Suprapubic skin (tissue), 4 donors: ENCODE results near the gene TBC1D32. TPM values are rescaled to one million over a fixed set of nuclear protein-coding genes. Genes with fewer than 3 reads are reported as not detected.

Source experiments
- DNase-seq, 2 donors: peaks; one replicate each; pipeline ENCODE4 v3.0.0-alpha.2; 2019; ENCODE audit warnings: low spot score in 2 of 2
- H3K27ac ChIP-seq: fragments of 200-600 bp; sonication (generic); one replicate; pipeline ENCODE4 v1.5.1; 2019
- H3K27me3 ChIP-seq: fragments of 200-600 bp; sonication (generic); one replicate; pipeline ENCODE4 v1.5.1; 2019
- H3K36me3 ChIP-seq: fragments of 200-600 bp; sonication (generic); one replicate; pipeline ENCODE4 v1.5.1; 2019
- H3K4me1 ChIP-seq: fragments of 200-600 bp; sonication (generic); one replicate; pipeline ENCODE4 v1.5.1; 2019
- H3K4me3 ChIP-seq: fragments of 200-600 bp; sonication (generic); one replicate; pipeline ENCODE4 v1.5.1; 2019; ENCODE audit warnings: mild to moderate bottlenecking
- H3K9me3 ChIP-seq: fragments of 200-600 bp; sonication (generic); one replicate; pipeline ENCODE4 v1.5.1; 2019
- CTCF ChIP-seq, 2 donors: fragments of 200-600 bp in 1 of 2; fragments of 450-650 bp in 1 of 2; sonication (generic) in 1 of 2; IDR thresholded peaks; one replicate each; pipeline ENCODE4 v1.5.1; 2016 to 2019; ENCODE audit warnings: antibody characterized with exemption in 2 of 2, mild to moderate bottlenecking in 1 of 2, moderate library complexity in 1 of 2
- EP300 ChIP-seq: sonication (generic); formaldehyde crosslinking; IDR thresholded peaks from one replicate; pipeline ENCODE4 v1.6.1; 2017; ENCODE audit warnings: antibody characterized with exemption
- POLR2A ChIP-seq, 2 donors: fragments of 450-650 bp; IDR thresholded peaks; one replicate each; pipeline ENCODE4 v1.6.1; 2017; ENCODE audit warnings: antibody characterized with exemption in 2 of 2, mild to moderate bottlenecking in 2 of 2, moderate library complexity in 2 of 2
- POLR2AphosphoS5 ChIP-seq, 3 donors: sonication (generic); formaldehyde crosslinking; IDR thresholded peaks; one replicate each; pipeline ENCODE4 v1.6.1; 2017; ENCODE audit warnings: antibody characterized with exemption in 3 of 3
- WGBS: methylation state at CpG from one replicate; pipeline ENCODE4 v1.1.5; 2018; 5-methylcytosine and 5-hydroxymethylcytosine counted together
- total RNA-seq, 4 donors: library from RNA; depleted of rRNA; stranded (reverse); fragments of >200 nt; gene quantifications; one replicate each; pipeline ENCODE4 v1.1.0, GENCODE V29; 2016

Gene TBC1D32
- total RNA-seq, 4 donors from 2014 or later: 9.1 to 30.6 (median 14.1) TPM

GRCh38 chr6:121365536-121366521 lies 31.5 kb upstream of the TBC1D32 start:
- Histone ChIP-seq H3K9me3 (no peaks in the 10 kb centered on the region), H3K27ac (no peak overlapping the region), H3K36me3 (no peaks in the 10 kb centered on the region), H3K4me3 (no peak overlapping the region), H3K4me1 (no peaks in the 10 kb centered on the region), H3K27me3 (no peaks in the 10 kb centered on the region)
- no peak for DNase-seq
- WGBS: 82% methylated on average over 6 of the region's 8 CpGs
- no peak for TF ChIP-seq POLR2A (IDR thresholded peaks at IDR 0.05)
- no peak for TF ChIP-seq CTCF (IDR thresholded peaks at IDR 0.05)
- TF ChIP-seq EP300: no peak

- Histone ChIP-seq H3K36me3 (no peaks in the 10 kb centered on the region), H3K4me1 (no peaks in the 10 kb centered on the region), H3K4me3 (no peak overlapping the region), H3K9me3 (no peaks in the 10 kb centered on the region), H3K27ac (no peak overlapping the region), H3K27me3 (no peaks in the 10 kb centered on the region)
- TF ChIP-seq POLR2A (IDR thresholded peaks at IDR 0.05) (no peak), POLR2AphosphoS5 (IDR thresholded peaks at IDR 0.05) (no peak), CTCF (IDR thresholded peaks at IDR 0.05) (no peak), EP300 (no peak)
- DNase-seq: no peak
- whole genome bisulfite sequencing: 86% methylated on average over 1 of the region's 1 CpG
These were observed 22.3 kb upstream of the TBC1D32 start for GRCh38 chr6:121356575-121356974.

GRCh38 chr6:121354764-121355163 lies 20.5 kb upstream of the TBC1D32 start:
- Histone ChIP-seq H3K27ac (no peak overlapping the region), H3K9me3 (no peaks in the 10 kb centered on the region), H3K36me3 (no peaks in the 10 kb centered on the region), H3K4me1 (no peaks in the 10 kb centered on the region), H3K27me3 (no peaks in the 10 kb centered on the region), H3K4me3 (no peak overlapping the region)
- WGBS: 80% methylated on average over 7 of the region's 7 CpGs
- TF ChIP-seq EP300 (no peak), CTCF (IDR thresholded peaks at IDR 0.05) (no peak), POLR2A (IDR thresholded peaks at IDR 0.05) (no peak), POLR2AphosphoS5 (IDR thresholded peaks at IDR 0.05) (no peak)
- no peak for DNase-seq

- no peak for TF ChIP-seq EP300
- TF ChIP-seq CTCF (IDR thresholded peaks at IDR 0.05): no peak
- no peak for TF ChIP-seq POLR2AphosphoS5 (IDR thresholded peaks at IDR 0.05)
- no peak for TF ChIP-seq POLR2A (IDR thresholded peaks at IDR 0.05)
- no peak overlapping the region for H3K27ac ChIP-seq
These were observed 18.7 kb upstream of the TBC1D32 start for GRCh38 chr6:121352941-121353340.

GRCh38 chr6:121351916-121352315 lies 17.6 kb upstream of the TBC1D32 start:
- no peaks in the 10 kb centered on the region for H3K4me1 ChIP-seq
- no peaks in the 10 kb centered on the region for H3K36me3 ChIP-seq
- WGBS: 67% methylated on average over 1 of the region's 1 CpG
- DNase-seq: no peak
- no peaks in the 10 kb centered on the region for H3K27me3 ChIP-seq
- no peak overlapping the region for H3K4me3 ChIP-seq
- H3K27ac ChIP-seq: no peak overlapping the region
- TF ChIP-seq EP300 (no peak), POLR2AphosphoS5 (IDR thresholded peaks at IDR 0.05) (no peak), CTCF (IDR thresholded peaks at IDR 0.05) (no peak), POLR2A (IDR thresholded peaks at IDR 0.05) (no peak)
- no peaks in the 10 kb centered on the region for H3K9me3 ChIP-seq

More at GRCh38 chr6:121352941-121353340, 18.7 kb upstream of the TBC1D32 start:
- H3K27me3 ChIP-seq: no peaks in the 10 kb centered on the region
- H3K4me3 ChIP-seq: no peak overlapping the region
- WGBS: 47% methylated on average over 1 of the region's 1 CpG
- DNase-seq: no peak
- no peaks in the 10 kb centered on the region for H3K4me1 ChIP-seq
- no peaks in the 10 kb centered on the region for H3K9me3 ChIP-seq
- H3K36me3 ChIP-seq: no peaks in the 10 kb centered on the region
